ENCODE measurements around the gene ITPR2.
"Not testable (repeated sequence)": the region's sequence is repeated elsewhere in the genome, so short reads cannot be mapped to it uniquely, and the experiment has no call there.

Gene ITPR2

DNA sequence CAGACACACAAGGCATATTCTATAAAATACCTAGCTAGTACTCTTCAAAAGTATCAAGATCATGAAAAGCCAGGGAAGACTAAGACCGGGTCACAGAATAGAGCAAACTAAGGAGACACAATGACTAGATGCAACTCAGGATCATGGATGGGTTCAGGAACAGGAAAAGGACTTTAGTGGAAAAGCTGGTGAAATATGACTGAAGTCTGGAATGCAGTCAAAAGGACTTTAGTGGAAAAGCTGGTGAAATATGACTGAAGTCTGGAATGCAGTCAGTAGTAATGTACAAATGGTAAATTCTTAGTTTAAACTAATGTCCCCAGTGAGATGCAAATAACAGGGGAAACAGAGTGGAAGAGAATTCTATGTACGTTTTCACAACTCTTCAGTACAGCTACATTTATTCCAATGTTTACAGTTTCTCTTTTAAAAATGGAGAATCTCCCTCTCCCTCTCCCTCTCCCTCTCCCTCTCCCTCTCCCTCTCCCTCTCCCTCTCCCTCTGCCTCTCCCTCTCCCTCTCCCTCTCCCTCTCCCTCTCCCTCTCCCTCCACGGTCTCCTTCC is 49.1 kb downstream of the ITPR2 start:
- not testable (repeated sequence) for FAIRE-seq

DNA sequence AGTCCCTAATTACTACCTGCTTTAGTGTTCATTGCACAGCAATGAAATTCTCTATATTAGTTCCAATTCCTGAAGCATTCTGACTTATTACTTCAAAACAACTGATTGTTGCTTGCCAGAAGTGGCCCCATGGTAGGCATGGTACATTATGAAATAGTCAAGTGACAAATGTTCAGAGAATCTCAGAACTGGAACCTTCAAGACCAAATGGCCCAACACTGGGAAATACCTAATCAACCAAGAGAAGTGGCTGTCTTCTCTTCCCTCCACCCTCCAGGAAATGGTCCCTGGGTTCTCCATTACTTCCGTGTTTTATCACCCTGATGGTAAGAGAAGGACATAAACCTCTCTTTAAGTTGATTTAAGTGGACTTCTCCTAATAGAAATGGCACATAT is 49.9 kb downstream of the ITPR2 start:
- no peak for FAIRE-seq

DNA sequence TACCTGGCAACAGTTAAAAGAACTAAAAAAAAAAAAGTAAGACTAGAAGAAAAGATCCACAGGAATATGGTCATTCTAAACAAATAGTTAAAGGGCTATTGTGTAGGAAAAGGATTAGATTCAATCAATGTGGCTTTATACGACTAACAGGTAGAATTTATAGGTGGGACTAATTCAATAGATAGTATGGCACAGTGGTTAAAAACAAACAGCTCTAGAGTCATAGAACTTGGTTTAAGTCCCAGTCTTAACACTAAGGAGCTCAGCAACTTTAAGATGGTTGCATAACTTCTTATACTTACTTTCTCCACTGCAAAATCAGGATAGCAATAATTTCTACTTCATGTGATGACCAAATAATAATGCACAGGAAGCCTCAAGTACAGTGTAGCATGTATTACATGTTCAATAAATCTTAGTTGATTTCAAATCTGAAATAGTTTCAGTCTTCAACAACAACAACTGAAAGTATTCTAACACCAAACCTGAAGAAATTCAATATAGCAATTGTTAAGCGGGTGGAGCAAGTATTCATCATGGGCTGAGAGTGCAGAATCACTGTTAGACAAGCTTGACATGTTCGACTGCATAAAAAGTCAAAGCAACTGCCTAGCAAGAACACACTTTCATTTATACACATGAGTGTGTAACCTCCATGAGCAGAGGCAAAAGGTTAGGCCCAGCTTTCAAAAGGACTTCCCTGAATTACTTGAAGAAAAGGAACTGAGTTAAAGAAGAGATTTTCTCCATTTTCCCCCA is 50.4 kb downstream of the ITPR2 start:
- FAIRE-seq, result no peak

DNA sequence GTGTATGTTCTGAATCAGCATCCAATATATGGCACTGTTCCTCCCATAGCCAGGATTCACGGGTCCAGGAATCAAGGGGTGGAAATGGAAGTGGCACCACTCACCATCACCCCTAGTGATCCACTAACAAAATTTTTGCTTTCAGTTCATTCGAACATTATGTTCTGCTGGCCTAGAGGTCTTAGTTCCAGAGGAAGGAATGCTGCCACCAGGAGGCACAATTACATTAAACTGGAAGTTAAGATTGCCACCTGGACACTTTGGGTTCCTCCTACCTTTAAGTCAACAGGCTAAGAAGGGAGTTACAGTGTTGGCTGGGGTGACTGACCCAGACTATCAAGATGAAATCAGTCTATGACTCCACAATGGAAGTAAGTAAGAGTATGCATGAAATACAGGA is 52.3 kb downstream of the ITPR2 start:
- not testable (repeated sequence) for FAIRE-seq

DNA sequence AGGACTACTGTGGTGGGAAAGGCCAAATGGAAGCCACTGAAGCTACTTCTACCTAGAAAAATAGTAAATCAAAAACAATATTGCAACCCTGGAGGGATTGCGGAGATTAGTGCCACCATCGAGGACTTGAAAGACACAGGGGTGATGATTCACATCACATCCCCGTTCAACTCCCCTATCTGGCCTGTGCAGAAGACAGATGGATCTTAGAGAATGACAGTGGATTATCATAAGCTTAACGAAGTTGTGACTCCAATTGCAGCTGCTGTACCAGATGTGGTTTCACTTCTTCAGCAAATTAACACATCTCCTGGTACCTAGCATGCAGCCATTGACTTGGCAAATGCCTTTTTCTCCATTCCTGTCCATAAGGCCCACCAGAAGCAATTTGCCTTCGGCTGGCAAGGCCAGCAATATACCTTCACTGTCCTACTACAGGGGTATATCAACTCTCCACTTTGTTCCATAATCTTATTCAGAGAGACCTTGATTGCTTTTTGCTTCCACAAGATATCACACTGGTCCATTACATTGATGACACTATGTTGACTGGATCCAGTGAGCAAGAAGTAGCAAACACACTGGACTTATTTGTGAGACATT is 54.7 kb downstream of the ITPR2 start:
- FAIRE-seq, result not testable (repeated sequence)

DNA sequence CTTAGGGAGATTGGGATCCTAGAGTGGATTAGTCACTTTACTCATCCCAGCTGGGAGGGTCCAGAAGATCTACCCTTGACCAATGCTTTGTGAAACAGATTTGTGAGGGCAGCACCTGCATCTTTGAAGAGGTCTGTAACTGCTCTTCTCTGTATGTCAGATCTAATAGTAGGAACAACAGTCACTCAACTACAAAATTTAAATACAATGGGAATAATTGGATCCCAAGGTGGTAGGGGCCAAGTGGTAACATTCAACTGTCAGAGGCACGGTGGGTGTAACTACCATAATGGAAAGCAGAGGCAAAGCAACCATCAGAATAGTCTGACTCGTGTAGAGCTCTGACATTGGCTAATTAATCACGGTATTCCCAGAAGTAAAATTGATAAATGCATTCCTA is 55.8 kb downstream of the ITPR2 start:
- no peak for FAIRE-seq

DNA sequence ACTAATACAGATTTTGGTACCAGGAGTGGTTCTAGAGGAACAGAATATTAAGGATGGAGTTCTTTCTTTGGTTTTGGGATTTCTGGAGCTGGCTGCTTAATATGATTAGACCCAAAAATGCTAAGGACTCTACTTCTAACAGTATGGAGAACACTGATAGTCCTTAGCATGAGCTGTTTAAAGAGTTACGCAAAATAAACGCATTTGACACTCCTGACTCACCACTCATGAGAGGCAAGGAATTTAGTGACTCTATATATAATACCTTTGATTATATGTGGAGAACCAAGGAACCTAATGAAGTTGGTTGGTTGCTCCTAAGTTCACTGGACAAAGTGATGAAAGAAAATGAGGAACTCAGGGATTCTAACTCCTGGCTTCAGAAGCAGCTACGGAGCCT is 57.0 kb downstream of the ITPR2 start:
- not testable (repeated sequence) for FAIRE-seq

DNA sequence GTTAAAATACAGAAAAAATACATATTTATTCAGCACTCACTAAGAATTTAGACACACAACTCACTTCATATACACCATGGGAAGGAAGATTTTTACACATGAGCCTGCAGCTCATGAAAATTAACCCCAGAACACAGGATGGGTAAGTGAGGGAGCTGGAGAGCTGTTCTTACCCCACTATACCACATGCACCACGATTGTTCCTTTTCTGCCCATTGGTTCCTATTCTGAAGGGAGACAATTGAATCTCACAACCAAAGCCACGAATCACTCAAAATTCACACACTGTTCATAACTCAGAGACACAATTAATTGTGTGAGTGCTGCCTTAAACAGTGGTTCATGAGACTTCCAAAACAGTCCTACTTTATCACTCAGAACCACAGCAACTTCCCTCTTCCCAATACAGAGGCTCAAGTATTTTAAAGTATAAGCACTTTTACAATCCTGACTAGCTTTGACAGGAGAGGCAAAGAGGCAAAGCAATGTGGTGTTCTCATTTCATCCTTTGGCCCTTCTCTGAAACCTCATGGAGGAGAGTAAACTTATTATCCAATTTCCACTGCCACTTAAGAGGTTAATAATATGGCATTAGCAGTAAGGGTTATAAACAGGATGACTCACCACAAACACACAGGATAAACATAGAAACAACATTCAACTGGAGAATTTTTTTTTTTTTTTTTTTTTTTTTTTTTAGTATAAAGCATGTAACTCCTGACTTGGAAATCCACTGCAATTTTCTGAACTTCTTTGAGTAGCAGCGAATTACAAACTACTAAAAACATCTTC is 59.5 kb downstream of the ITPR2 start:
- FAIRE-seq, result no peak

DNA sequence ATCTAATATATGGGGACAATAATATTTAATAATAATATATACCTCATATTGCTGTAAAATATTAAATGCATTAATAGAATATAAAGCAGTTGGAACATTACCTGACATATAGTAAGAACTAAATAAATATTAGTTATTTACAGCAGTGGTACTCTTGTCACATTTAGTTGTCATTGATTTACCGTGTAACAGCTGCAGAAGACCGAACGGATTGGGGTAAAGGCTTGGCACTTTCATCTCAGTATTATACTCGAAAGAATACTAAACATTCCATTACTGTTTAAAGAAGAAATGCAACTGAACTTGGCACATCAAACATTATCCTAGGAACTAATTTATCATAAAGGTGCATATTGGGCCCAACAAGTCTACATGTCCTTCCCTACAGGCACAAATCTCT is 61.1 kb downstream of the ITPR2 start:
- no peak for FAIRE-seq

DNA sequence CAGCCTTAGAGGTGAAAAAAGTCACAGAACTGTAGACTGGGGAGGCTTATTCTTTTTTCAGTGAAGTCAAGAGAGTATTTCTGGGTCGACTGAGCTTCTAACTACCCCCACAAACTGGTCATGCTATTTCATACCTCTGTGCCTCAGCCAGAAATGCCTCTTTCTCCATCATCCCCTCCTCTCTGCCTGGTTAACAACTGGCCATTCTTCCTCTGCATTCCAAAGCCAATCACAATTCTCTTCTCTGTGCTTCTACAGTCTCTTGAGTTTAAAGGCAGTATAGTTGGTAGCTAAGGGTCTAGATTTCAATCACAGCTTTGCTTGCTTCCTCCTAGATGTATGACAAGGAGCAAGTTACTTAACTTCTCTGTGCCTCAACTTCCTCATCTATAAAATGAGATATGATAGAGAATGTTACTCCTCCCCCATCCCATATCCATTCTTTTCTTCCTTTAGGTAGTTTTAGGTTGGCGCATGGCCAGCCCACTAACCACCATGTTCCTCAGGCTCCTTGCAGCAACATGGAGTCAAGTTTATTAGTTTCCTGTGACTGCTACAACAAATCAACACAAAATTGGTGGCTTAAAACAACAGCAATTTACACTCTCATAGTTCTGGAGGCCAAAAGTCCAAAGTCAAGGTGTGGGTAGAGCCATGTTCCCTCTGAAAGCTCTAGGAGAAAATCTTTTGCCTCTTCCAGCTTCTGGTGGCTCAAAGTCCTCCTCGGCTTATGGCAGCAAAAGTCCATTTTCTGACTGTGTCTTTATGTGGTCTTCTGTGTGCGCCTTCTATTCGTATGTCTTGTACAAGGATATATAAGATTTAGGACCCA is 62.5 kb downstream of the ITPR2 start:
- no peak for FAIRE-seq

DNA sequence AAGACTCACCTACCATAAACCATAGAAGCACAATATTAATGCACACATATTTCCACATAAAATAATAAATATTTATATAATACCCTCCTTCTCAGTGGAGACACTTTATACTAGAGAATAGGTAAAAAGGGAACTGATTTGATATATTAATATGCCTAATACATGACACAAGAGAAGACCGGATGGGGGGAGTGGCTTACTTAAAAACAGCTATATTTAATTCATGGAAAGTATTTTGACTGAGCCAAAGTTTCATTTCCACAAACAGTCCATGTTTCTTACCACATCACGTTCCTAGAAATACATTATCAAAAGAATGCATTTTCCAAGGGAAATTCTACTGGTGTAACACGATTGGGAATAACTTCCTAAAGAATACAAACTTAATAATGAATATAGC is 63.4 kb downstream of the ITPR2 start:
- no peak for FAIRE-seq

DNA sequence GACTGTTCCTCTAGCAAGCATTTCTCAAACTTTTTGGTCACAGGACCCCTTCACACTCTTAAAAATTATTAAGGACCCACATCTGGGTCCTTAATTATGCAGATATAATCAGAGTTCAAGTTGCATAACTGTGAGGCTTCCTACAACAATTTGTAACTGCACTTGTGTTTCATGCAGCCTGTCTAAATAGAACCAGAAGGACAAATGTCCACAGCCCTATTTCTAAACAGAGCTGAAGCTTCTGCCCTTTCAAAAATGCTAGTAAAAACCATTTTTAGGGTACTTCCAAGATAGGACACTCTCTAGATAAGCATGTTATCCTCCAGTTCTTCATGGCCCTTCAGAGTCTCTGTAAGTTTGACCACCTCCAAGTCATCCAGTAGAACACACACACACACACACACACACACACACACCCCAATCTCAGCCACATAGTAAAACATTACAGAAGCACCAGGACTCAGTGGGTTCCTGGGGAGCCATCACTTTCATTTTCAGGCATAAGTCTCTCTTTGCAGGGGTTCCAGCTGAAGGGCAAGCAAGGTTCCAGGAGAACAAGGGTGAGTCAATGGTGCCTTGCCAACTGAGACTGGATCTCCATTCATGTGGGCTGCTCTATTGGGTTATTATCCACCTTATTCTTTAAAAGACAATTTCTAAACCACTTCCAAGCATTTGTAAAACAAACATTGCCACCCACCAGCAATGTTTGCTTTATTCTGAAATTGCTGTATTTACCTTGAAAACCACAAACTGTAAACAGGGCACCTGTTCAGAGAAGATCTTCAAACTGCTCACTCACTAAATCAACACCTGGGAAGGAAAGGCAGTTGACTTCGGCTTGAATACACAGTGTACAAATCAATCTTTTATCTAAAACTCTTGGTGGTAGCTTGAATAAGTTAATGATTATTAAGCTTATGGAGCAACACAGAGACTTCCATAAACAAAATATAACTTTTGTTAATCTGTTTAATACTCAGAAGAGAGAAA is 64.1 kb downstream of the ITPR2 start:
- peak; percentile 51 for FAIRE-seq

DNA sequence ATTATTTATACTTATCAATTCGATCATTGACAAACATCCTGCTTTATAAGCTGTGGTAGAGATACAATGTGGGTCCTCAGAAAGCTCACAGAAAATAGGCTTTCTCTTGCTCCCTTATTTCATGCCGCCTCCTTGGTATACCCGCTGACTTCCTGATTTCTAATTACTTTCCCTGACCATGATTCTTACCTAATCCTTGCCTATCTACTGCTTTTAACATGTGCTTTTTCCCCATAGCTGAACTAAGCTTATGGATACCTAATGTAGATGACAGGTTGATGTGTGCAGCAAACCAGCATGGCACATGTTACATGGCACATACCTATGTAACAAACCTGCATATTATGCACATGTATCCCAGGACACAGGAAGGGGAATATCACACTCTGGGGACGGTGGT is 65.1 kb downstream of the ITPR2 start:
- no peak for FAIRE-seq

DNA sequence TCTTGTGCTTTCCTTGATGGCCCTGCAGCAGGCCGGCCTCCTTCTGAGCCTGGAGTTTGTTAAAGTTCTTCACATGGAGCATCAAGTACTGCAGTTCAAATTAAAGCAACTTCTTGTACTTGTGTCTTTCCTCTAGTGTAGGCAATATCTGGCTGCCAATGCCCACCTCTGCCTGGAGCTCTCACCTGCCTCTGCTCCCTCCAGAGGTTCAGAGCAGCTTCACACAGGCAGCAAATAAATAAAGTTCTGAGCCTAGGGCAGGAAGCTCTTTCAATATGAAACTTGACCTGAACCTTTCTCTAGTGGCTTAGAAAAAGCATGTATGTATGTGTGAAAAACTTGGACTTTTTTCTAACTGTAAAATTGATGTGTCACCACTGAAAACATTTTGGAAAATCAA is 65.9 kb downstream of the ITPR2 start:
- FAIRE-seq, result no peak

DNA sequence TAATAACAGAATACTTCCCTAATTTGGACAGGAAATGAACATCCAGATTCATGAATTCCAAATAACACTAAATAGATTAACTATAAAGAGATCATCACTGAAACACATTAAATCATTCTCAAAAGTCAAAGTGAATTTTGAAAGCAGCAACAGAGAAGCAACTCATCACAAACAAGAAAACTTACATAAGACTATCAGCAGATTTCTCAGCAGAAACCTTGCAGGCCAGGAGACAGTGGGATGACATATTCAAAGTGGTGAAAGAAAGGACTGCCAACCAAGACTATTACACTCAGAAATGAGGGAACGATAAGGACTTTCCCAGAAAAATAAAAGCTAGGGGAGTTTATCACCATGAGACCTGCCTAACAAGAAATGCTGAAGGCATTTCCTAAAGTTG is 70.8 kb downstream of the ITPR2 start:
- no peak for FAIRE-seq

DNA sequence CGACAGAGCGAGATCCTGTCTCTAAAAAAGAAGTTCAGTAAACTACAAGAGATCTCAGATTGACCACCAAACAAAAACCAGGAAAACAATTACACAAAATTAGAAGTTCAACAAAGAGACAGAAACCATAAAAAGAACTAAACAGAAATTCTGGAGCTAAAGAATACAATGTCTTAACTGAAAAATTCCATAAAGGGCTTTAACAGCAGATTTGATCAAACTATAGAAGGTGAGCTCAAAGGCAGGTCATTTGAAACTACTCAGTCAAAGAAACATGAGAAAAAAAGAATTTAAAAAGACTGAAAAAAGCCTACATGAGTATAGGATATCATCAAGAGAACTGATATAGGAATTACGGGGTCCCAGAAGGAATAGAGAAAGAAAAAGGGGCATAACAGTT is 71.2 kb downstream of the ITPR2 start:
- no peak for FAIRE-seq

DNA sequence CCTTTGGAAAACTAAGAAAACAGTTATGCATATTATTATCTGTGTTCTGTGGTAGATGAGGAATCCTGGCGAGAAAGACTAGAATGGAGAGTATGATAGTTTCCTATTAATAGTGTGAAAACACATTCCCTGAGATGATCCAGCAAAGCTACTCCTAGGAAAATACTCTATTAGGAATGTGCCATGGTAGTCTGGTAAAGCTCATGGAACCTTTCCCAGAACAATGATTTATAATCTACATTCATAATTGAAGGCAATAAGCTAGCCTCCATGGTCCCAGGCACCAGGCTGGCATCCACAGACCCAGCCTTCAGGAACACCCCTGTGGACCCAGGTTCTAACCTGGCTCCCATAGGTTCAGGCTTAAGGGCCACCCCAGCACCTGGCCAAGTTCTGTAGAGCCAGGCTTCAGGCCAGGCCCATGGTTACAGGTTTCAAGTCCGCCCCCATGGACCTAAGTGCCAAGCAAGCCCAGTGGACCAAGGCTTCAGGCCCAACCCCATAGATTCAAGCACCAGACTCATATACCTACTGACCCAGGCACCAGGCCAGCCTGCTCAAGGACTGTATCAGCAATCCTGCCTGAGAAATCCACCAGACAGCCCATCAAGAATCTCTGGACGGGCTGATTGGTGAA is 72.2 kb downstream of the ITPR2 start:
- no peak for FAIRE-seq

DNA sequence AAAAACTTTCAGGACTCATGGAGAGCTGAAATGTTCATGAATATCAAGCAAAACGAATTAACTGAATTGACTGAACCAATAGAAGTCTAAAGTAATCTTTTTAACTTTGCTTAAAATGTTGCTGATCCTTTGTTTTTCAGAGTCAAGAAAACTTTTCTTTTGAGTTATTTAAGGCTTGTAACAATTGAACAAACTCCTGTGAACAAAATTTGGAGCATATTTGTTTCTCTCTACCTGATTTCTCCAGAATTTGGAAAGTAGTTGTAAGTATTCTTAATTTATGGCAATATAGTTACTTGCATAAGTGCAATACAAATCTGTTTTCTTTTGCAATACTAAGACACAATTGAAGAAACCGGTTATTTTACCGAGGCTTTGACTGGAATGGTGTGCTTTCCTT is 77.6 kb downstream of the ITPR2 start:
- FAIRE-seq, result not testable (repeated sequence)

DNA sequence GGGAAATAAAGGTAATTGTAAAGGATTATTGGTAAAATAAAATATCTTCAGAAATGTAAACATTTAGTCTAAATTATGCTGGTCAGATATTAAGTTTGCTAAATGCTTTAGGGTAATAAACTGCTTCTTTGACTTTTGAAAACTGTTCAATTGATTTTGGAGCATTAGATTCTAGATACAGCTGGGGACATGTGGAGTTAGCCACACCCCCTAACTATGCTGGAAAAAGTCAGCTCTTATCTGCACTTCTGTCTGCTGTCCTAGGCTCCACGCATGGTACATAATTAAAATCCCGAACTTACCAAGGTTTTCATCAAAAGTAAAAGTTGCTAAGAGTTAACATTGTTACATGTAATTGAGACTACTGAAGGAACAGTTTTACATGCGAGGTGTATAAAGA is 78.8 kb downstream of the ITPR2 start:
- no peak for FAIRE-seq

DNA sequence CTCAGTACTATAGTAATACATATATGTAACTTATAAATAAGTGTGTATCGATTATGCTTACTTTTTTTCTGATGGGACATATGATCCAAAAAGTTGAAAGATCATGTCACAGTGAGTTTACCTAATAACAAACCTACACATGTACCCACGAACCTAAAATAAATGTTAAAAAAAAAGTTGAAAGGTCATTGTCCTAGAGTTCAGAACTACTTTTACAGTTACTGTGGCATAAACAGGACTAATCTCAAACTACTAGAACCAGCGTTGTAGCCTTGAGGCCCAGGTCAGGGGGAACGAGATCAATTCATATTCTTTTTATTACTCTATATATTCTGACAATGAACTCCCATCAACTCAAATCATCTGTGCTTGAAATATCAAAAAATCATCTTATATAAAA is 81.8 kb downstream of the ITPR2 start:
- FAIRE-seq, result no peak
